ENCODE data around the gene MXD4.

GRCh38 chr4:2285613-2286381 is 23.9 kb upstream of the MXD4 start:
- TF ChIP-seq ELF4 (CRISPR knock-in tag; IDR thresholded peaks at IDR 0.05; ENCODE audit: low read depth) (no peak), MAX (CRISPR knock-in tag; IDR thresholded peaks at IDR 0.05) (no peak), KAT7 (CRISPR knock-in tag; IDR thresholded peaks at IDR 0.05; ENCODE audit: borderline replicate concordance) (no peak)
- TF ChIP-seq, protein P1, sequence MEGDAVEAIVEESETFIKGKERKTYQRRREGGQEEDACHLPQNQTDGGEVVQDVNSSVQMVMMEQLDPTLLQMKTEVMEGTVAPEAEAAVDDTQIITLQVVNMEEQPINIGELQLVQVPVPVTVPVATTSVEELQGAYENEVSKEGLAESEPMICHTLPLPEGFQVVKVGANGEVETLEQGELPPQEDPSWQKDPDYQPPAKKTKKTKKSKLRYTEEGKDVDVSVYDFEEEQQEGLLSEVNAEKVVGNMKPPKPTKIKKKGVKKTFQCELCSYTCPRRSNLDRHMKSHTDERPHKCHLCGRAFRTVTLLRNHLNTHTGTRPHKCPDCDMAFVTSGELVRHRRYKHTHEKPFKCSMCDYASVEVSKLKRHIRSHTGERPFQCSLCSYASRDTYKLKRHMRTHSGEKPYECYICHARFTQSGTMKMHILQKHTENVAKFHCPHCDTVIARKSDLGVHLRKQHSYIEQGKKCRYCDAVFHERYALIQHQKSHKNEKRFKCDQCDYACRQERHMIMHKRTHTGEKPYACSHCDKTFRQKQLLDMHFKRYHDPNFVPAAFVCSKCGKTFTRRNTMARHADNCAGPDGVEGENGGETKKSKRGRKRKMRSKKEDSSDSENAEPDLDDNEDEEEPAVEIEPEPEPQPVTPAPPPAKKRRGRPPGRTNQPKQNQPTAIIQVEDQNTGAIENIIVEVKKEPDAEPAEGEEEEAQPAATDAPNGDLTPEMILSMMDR (IDR thresholded peaks at IDR 0.05), result no peak
- TF ChIP-seq, protein P2, sequence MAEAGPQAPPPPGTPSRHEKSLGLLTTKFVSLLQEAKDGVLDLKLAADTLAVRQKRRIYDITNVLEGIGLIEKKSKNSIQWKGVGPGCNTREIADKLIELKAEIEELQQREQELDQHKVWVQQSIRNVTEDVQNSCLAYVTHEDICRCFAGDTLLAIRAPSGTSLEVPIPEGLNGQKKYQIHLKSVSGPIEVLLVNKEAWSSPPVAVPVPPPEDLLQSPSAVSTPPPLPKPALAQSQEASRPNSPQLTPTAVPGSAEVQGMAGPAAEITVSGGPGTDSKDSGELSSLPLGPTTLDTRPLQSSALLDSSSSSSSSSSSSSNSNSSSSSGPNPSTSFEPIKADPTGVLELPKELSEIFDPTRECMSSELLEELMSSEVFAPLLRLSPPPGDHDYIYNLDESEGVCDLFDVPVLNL (CRISPR knock-in tag; IDR thresholded peaks at IDR 0.05; ENCODE audit: borderline replicate concordance, low read depth), result no peak

All from WTC11 (cell line).